Measurements from ENCODE around the gene RAB6B. TPM values are rescaled to one million over a fixed set of nuclear protein-coding genes. Genes with fewer than 3 reads are reported as not detected.

RAB6B gene
- total RNA-seq, 1 experiment from 2014 or later = 14.1 TPM

GRCh38 chr3:133872781-133873180 is 22.9 kb downstream of the RAB6B start:
- Histone ChIP-seq H3K79me2 (ENCODE audit: insufficient read depth, low read length) (no peaks in the 10 kb centered on the region), H3K36me3 (ENCODE audit: control insufficient read depth in 1 of 2, insufficient read depth in 2 of 2, low read length in 2 of 2) (no peaks in the 10 kb centered on the region), H3K27ac (ENCODE audit: low read depth, low read length) (no peak overlapping the region), H3K27me3 (ENCODE audit: insufficient read depth, low read length) (no peaks in the 10 kb centered on the region), H3K9ac (ENCODE audit: low read length) (no peak overlapping the region), H3K9me2 (ENCODE audit: insufficient read depth) (no peaks in the 10 kb centered on the region), H4K20me1 (ENCODE audit: insufficient read depth) (no peaks in the 10 kb centered on the region), H3K4me2 (ENCODE audit: low read length) (no peak overlapping the region), H3K4me3 (replicated peaks in 1 of 2; ENCODE audit: low read depth in 1 of 2, low read length in 2 of 2) (no peak overlapping the region), H3K4me1 (ENCODE audit: control insufficient read depth in 1 of 2, insufficient read depth in 2 of 2, low read length in 2 of 2) (no peaks in the 10 kb centered on the region), H3K9me3 (ENCODE audit: control insufficient read depth in 1 of 2, insufficient read depth in 1 of 2, low read depth in 1 of 2, low read length in 2 of 2) (no peaks in the 10 kb centered on the region), H2AFZ (ENCODE audit: low read depth, low read length, poor library complexity, severe bottlenecking) (no peak overlapping the region)
- ATAC-seq = 0 out of 2 replicates have a peak, but pooled peaks have one; percentile 40
- intact Hi-C loops (cut with micrococcal nuclease) = no loop called here
- ChIA-PET RAD21 (ENCODE audit: low non-redundant PET in 1 of 2, low total read pairs in 2 of 2, uncharacterized antibody in 2 of 2, unreplicated experiment in 2 of 2) (no interaction called here), POLR2A (no interaction called here), CTCF (no interaction called here)
- BruUV-seq (replicated peaks) = no TSS peak
- DNase-seq (ENCODE audit: low read depth, low spot score) = no peak
- TF ChIP-seq TCF7L2 (IDR thresholded peaks at IDR 0.05; ENCODE audit: borderline replicate concordance, extremely low read depth, insufficient read depth, insufficient read length) (no peak), ELF1 (IDR thresholded peaks at IDR 0.05; ENCODE audit: borderline replicate concordance, low read depth) (no peak), FOSL1 (IDR thresholded peaks at IDR 0.05; ENCODE audit: low read depth) (no peak), RAD21 (IDR thresholded peaks at IDR 0.05; ENCODE audit: low read depth) (no peak), CEBPB (IDR thresholded peaks at IDR 0.05; ENCODE audit: low read depth) (no peak), SRF (IDR thresholded peaks at IDR 0.05; ENCODE audit: low read depth) (no peak), JUND (IDR thresholded peaks at IDR 0.05) (no peak), ZNF274 (IDR thresholded peaks at IDR 0.05; ENCODE audit: low read depth, low read length) (no peak), CTCF (IDR thresholded peaks at IDR 0.05 in 2 of 3, conservative IDR thresholded peaks at IDR 0.05 in 1 of 3; ENCODE audit: borderline replicate concordance in 1 of 3, insufficient read depth in 1 of 3, low read depth in 2 of 3, low read length in 2 of 3) (no peak), SP1 (IDR thresholded peaks at IDR 0.05; ENCODE audit: low read depth) (no peak), ZFX (IDR thresholded peaks at IDR 0.05) (no peak)

Data from HCT116 (cell line).